Spleen (tissue), 13 donors: ENCODE measurements around the gene DMD. TPM values are rescaled to one million over a fixed set of nuclear protein-coding genes. Genes with fewer than 3 reads are reported as not detected.

Experiments
- DNase-seq: peaks from one replicate; pipeline ENCODE4 v3.0.0-alpha.2; 2020
- H3K27ac ChIP-seq, 8 donors: fragments of 200-600 bp; sonication (generic) in 7 of 8; 1 replicate in 4 of 8; 2 replicates in 4 of 8; pipeline versions ENCODE4 v1.5.0 to v1.8.0; 2016 to 2021; ENCODE audit warnings: inconsistent platforms in 4 of 8, mild to moderate bottlenecking in 4 of 8, moderate library complexity in 1 of 8
- H3K27me3 ChIP-seq, 7 donors: fragments of 200-600 bp; sonication (generic) in 6 of 7; replicated peaks in 1 of 7; 1 replicate in 4 of 7; 2 replicates in 3 of 7; pipeline versions ENCODE4 v1.5.0 to v1.8.0; 2016 to 2021; ENCODE audit warnings: inconsistent platforms in 3 of 7, mild to moderate bottlenecking in 1 of 7
- H3K36me3 ChIP-seq, 6 donors: fragments of 200-600 bp; sonication (generic) in 5 of 6; 1 replicate in 4 of 6; 2 replicates in 2 of 6; pipeline versions ENCODE4 v1.5.0 to v1.8.0; 2016 to 2021; ENCODE audit warnings: inconsistent platforms in 2 of 6
- H3K4me1 ChIP-seq, 6 donors: fragments of 200-600 bp; sonication (generic) in 5 of 6; 1 replicate in 3 of 6; 2 replicates in 3 of 6; pipeline versions ENCODE4 v1.5.0 to v1.8.0; 2016 to 2021; ENCODE audit warnings: inconsistent platforms in 3 of 6
- H3K4me3 ChIP-seq, 8 donors: fragments of 200-600 bp; sonication (generic) in 7 of 8; 1 replicate in 4 of 8; 2 replicates in 4 of 8; pipeline versions ENCODE4 v1.5.0 to v1.8.0; 2016 to 2021; ENCODE audit warnings: inconsistent platforms in 4 of 8, mild to moderate bottlenecking in 4 of 8, moderate library complexity in 2 of 8
- H3K9me3 ChIP-seq, 8 donors: fragments of 200-600 bp; sonication (generic) in 7 of 8; 1 replicate in 4 of 8; 2 replicates in 4 of 8; pipeline versions ENCODE4 v1.5.0 to v1.8.0; 2016 to 2021; ENCODE audit warnings: inconsistent platforms in 4 of 8
- POLR2A ChIP-seq, 3 donors: fragments of 450-650 bp; IDR thresholded peaks; one replicate each; pipeline ENCODE4 v1.5.1; 2017; ENCODE audit warnings: antibody characterized with exemption in 3 of 3, mild to moderate bottlenecking in 1 of 3
- POLR2AphosphoS5 ChIP-seq, 3 donors: sonication (generic); formaldehyde crosslinking; IDR thresholded peaks; one replicate each; pipeline ENCODE4 v1.5.1; 2017; ENCODE audit warnings: antibody characterized with exemption in 3 of 3
- WGBS, 5 donors: extraction: QIAGEN DNeasy Blood & Tissue Kit in 3 of 5; methylation state at CpG; one replicate each; pipeline versions ENCODE4 v1.1.5 to v1.1.7; 2013 to 2018; 5-methylcytosine and 5-hydroxymethylcytosine counted together
- intact Hi-C: fragments of 100-400 bp; cut with DNase I; formaldehyde crosslinking; loops from one replicate; pipeline ENCODE4 v1.15.0; 2023; ENCODE audit warnings: low total_unique reads
- long read RNA-seq, 2 donors: transcript quantifications; one replicate each; lab custom pipeline, GENCODE V29; 2026
- polyA plus RNA-seq, 3 donors: library from polyadenylated mRNA; stranded (reverse); fragments of 200-250 nt; gene quantifications; one replicate each; pipeline ENCODE4 v1.2.1, GENCODE V29; 2013
- total RNA-seq, 7 donors: library from RNA; depleted of rRNA in 3 of 7; stranded (reverse); fragments of >200 nt in 3 of 7; fragmentation: NEBNext Ultra II Directional in 4 of 7; extraction: Animal tissue kit (Norgen Biotek cat#: 25700) in 4 of 7; gene quantifications; one replicate each; pipeline versions ENCODE4 v1.1.0 to v1.2.1, GENCODE V29; 2016 to 2021
- TF ChIP-seq, protein P1 (sequence below), 11 experiments: fragments of 200-600 bp in 7 of 11; fragments of 450-650 bp in 4 of 11; sonication (generic) in 4 of 11; IDR thresholded peaks in 8 of 11; conservative IDR thresholded peaks in 3 of 11; 1 replicate in 7 of 11; 2 replicates in 4 of 11; pipeline versions ENCODE4 v1.4.0 to v1.8.0; 2016 to 2021; ENCODE audit warnings: antibody characterized with exemption in 11 of 11, inconsistent platforms in 4 of 11, mild to moderate bottlenecking in 1 of 11
- donor health status: healthy with polysubstance abuse.
- donor health status: DM: no; HTN: no; CAD: no; lungs with moderate emphysema.
- donor health status: DM: no; HTN: no; CAD: no.
- donor health status: Bipolar disorder and iron deficiency.
- donor health status: healthy.
- donor health status: DM: no; HTN: no; CAD: no.
- donor health status: DM: yes; HTN: yes; CAD: no.

DMD gene
- total RNA-seq (10 to 100 TPM in 1 of 7 donors, 1 to 10 TPM in 6; 3.2 to 11.3 (median 5.5) TPM), polyA plus RNA-seq (1 to 10 TPM; 1.3 to 1.7 (median 1.6) TPM)
- long read RNA-seq, donor 1: 0 reads
- long read RNA-seq, donor 2: 0 reads

DNA sequence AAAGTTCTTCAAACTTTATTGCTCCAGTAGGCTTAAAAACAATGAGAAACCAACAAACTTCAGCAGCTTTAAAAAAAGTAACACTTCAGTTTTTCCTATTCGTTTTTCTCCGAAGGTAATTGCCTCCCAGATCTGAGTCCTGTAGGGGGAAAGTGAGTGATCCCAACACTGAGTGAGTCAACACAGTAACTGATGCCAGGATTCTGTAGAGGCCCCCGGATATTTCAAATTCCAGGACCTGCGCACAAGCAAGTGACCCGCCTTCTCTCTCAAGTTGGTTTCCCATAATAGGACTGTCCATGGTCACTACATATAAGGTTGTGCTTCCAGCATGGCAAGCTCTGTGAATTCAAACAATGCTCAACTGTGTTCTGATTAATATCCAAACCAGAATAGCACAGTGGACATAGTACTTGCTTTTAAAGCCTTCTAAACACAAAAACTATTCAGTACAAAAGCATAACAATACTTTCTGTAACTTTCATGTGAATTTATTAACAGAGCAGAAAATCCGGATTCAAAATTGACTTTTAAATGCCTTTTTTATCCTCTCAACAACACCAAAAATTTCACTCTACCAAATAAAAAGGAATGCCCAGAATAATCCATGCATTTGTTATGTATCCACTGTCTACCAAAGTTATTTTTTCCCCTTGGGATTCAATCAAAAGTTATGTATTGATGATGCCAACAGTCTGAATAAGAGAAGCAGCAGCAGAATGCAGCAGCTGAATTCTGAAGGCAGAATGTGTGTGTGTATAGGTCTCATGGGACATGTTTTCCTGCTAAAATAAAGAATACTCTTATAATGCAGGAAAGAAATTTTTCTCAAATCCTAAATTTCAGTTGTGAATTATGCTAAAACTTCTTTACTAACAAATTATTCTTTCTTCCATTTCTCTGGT, at the start of gene DMD:
Gene DMD (minus strand): TSS at position 194 of the 905 bp plus-strand sequence. CDS start 237 bp downstream, outside the sequence.
- no peaks in the 10 kb centered on the region for H3K9me3 ChIP-seq
- no peak for DNase-seq
- 41 to 52% (median 42%) methylated on average over 6 of the region's 6 CpGs for WGBS, 5 donors
- peak within 1 kb of the TSS in 3 of 8 donors; percentile 9 to 32 (median 18) for H3K4me3 ChIP-seq
- no peaks in the 10 kb centered on the region for H3K4me1 ChIP-seq
- no peak for TF ChIP-seq POLR2A (IDR thresholded peaks at IDR 0.05)
- TF ChIP-seq, protein P1, sequence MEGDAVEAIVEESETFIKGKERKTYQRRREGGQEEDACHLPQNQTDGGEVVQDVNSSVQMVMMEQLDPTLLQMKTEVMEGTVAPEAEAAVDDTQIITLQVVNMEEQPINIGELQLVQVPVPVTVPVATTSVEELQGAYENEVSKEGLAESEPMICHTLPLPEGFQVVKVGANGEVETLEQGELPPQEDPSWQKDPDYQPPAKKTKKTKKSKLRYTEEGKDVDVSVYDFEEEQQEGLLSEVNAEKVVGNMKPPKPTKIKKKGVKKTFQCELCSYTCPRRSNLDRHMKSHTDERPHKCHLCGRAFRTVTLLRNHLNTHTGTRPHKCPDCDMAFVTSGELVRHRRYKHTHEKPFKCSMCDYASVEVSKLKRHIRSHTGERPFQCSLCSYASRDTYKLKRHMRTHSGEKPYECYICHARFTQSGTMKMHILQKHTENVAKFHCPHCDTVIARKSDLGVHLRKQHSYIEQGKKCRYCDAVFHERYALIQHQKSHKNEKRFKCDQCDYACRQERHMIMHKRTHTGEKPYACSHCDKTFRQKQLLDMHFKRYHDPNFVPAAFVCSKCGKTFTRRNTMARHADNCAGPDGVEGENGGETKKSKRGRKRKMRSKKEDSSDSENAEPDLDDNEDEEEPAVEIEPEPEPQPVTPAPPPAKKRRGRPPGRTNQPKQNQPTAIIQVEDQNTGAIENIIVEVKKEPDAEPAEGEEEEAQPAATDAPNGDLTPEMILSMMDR (IDR thresholded peaks at IDR 0.05 in 8 of 11, conservative IDR thresholded peaks at IDR 0.05 in 3 of 11): no peak
- TF ChIP-seq POLR2AphosphoS5 (IDR thresholded peaks at IDR 0.05): no peak
- no peak within 1 kb of the TSS for H3K27ac ChIP-seq
- intact Hi-C loops: no loop called here
- no peaks in the 10 kb centered on the region for H3K27me3 ChIP-seq
- no peaks in the 10 kb centered on the region for H3K36me3 ChIP-seq

DNA sequence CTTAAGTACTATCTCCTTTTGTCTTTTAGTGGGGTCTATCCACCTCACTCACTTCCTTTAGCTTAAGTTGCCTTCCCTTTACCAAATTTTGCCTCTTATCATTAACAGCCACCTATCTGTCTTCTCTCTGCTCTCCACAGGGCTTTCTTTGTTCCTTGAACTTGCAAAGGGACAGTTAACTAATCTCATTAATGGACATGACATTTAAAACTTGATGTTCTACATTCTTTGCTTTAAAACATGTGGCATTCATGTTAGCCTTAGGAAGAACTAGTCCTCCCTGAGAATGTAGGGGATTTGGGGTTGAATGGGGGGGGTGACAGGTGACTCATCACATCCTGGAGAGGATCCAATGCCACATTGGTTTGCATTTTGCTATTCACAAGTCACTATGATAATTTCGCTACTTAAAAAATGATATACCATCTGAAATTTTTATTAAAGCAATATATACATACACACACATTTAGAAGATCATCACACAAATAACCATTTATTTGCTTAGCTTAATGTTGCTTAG, 41.0 kb upstream of the DMD start:
- intact Hi-C loops: no loop called here
- TF ChIP-seq POLR2AphosphoS5 (IDR thresholded peaks at IDR 0.05): no peak
- TF ChIP-seq POLR2A (IDR thresholded peaks at IDR 0.05): no peak
- TF ChIP-seq, protein P1 (IDR thresholded peaks at IDR 0.05 in 8 of 11, conservative IDR thresholded peaks at IDR 0.05 in 3 of 11): no peak
- H3K36me3 ChIP-seq: no peaks in the 10 kb centered on the region
- H3K27ac ChIP-seq: no peak overlapping the region
- WGBS, 5 donors: 71 to 100% (median 76%) methylated on average over 1 of the region's 1 CpG
- DNase-seq: no peak
- no peaks in the 10 kb centered on the region for H3K4me1 ChIP-seq
- no peak overlapping the region for H3K4me3 ChIP-seq
- H3K27me3 ChIP-seq: no peaks in the 10 kb centered on the region
- no peaks in the 10 kb centered on the region for H3K9me3 ChIP-seq

DNA sequence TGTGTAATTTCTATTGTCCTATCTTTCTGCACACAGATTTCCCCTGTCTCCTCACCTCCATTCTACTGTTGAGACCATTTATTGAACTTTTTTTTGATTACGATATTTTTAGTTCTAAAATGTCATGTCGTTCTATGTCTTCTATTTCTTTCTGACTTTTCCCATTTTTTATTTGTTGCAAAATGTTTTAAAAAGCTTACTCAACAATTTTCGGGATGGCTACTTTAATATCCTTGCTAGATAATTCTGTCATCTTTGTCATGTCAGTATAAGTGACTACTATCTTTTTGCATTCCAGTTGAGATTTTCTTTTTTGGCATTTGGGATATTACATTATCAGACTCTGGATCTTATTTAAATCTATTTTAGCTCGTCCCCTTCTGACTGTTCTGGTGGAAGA, 7.5 kb upstream of the DMD start:
- intact Hi-C loops: no loop called here
- no peak overlapping the region for H3K27ac ChIP-seq
- 64 to 86% (median 80%) methylated on average over 4 of the region's 4 CpGs for WGBS, 5 donors
- no peaks in the 10 kb centered on the region for H3K4me1 ChIP-seq
- no peaks in the 10 kb centered on the region for H3K27me3 ChIP-seq
- no peak overlapping the region for H3K4me3 ChIP-seq
- no peaks in the 10 kb centered on the region for H3K9me3 ChIP-seq
- H3K36me3 ChIP-seq: no peaks in the 10 kb centered on the region
- TF ChIP-seq POLR2AphosphoS5 (IDR thresholded peaks at IDR 0.05) (no peak), POLR2A (IDR thresholded peaks at IDR 0.05) (no peak)
- TF ChIP-seq, protein P1 (IDR thresholded peaks at IDR 0.05 in 8 of 11, conservative IDR thresholded peaks at IDR 0.05 in 3 of 11): no peak
- DNase-seq: no peak

DNA sequence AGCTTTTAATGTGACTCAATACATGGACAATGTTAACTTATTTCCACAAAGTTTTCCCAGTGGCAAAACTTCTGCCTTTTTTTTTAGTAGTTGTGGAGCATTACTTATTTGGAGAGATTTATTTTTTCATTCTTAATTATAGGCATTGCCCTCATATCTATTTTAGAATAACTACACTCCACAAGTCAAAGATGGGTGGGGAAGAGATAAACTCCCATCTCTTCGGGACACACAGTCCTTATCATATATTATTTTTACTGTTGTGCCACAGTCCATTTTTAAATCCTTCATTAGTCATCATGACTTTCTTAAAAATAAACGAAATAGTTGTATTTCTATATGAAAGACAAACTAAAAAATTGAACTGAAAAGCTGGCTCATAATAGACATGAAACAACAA, 1.2 kb downstream of the DMD start:
- no peak overlapping the region for H3K27ac ChIP-seq
- H3K36me3 ChIP-seq: no peaks in the 10 kb centered on the region
- DNase-seq: no peak
- WGBS, 5 donors: 46 to 58% (median 52%) methylated on average over 2 of the region's 2 CpGs
- intact Hi-C loops: no loop called here
- TF ChIP-seq, protein P1 (IDR thresholded peaks at IDR 0.05 in 8 of 11, conservative IDR thresholded peaks at IDR 0.05 in 3 of 11): no peak
- TF ChIP-seq POLR2AphosphoS5 (IDR thresholded peaks at IDR 0.05) (no peak), POLR2A (IDR thresholded peaks at IDR 0.05) (no peak)
- no peaks in the 10 kb centered on the region for H3K9me3 ChIP-seq
- no peaks in the 10 kb centered on the region for H3K27me3 ChIP-seq
- peak overlapping the region in 2 of 8 donors; percentile 18 to 32 for H3K4me3 ChIP-seq
- H3K4me1 ChIP-seq: no peaks in the 10 kb centered on the region
